ENCODE measurements around the gene NHLH1. TPM values are rescaled to one million over a fixed set of nuclear protein-coding genes. Genes with fewer than 3 reads are reported as not detected.

Gene NHLH1
- total RNA-seq, 1 experiment from 2014 or later = 0.48 TPM

GRCh38 chr1:160399544-160400222, 32.8 kb downstream of the NHLH1 start:
- Histone ChIP-seq H3K9ac (ENCODE audit: low read length) (no peak overlapping the region), H3K4me1 (ENCODE audit: low read length) (no peaks in the 10 kb centered on the region), H2AFZ (ENCODE audit: low read length) (no peak overlapping the region), H3K79me2 (ENCODE audit: low read length) (no peaks in the 10 kb centered on the region), H4K20me1 (ENCODE audit: insufficient read depth, low read depth, low read length) (no peaks in the 10 kb centered on the region), H3K36me3 (ENCODE audit: insufficient read depth, low read length) (no peaks in the 10 kb centered on the region), H3K4me3 (ENCODE audit: low read length) (no peak overlapping the region), H3K27ac (ENCODE audit: low read length) (no peak overlapping the region), H3K27me3 (ENCODE audit: low read length) (no peaks in the 10 kb centered on the region), H3K9me3 (ENCODE audit: low read length) (no peaks in the 10 kb centered on the region), H3K4me2 (ENCODE audit: low read depth, low read length, poor library complexity, severe bottlenecking) (no peak overlapping the region), H3K9me2 (replicated peaks; ENCODE audit: insufficient read depth, low read length) (no peaks in the 10 kb centered on the region)
- DNase-seq = peak; percentile 19

GRCh38 chr1:160400223-160400645, 33.4 kb downstream of the NHLH1 start, which contains the start of gene VANGL2:
Gene VANGL2 (plus strand): TSS chr1:160400564. CDS start chr1:160415838, 15,274 bp downstream.
- DNase-seq = no peak
- H3K27me3 ChIP-seq (ENCODE audit: low read length) = no peaks in the 10 kb centered on the region
- no peaks in the 10 kb centered on the region for H3K36me3 ChIP-seq (ENCODE audit: insufficient read depth, low read length)
- no peak within 1 kb of the TSS for H3K9ac ChIP-seq (ENCODE audit: low read length)
- H2AFZ ChIP-seq (ENCODE audit: low read length) = no peak within 1 kb of the TSS
- H3K9me3 ChIP-seq (ENCODE audit: low read length) = no peaks in the 10 kb centered on the region
- H4K20me1 ChIP-seq (ENCODE audit: insufficient read depth, low read depth, low read length) = no peaks in the 10 kb centered on the region
- H3K4me2 ChIP-seq (ENCODE audit: low read depth, low read length, poor library complexity, severe bottlenecking) = no peak within 1 kb of the TSS
- H3K27ac ChIP-seq (ENCODE audit: low read length) = no peak within 1 kb of the TSS
- no peaks in the 10 kb centered on the region for H3K9me2 ChIP-seq (replicated peaks; ENCODE audit: insufficient read depth, low read length)
- H3K4me3 ChIP-seq (ENCODE audit: low read length) = no peak within 1 kb of the TSS
- H3K4me1 ChIP-seq (ENCODE audit: low read length) = no peaks in the 10 kb centered on the region
- H3K79me2 ChIP-seq (ENCODE audit: low read length) = no peaks in the 10 kb centered on the region

GRCh38 chr1:160400646-160401486, 34.0 kb downstream of the NHLH1 start:
- DNase-seq = peak; percentile 37
- Histone ChIP-seq H3K4me2 (ENCODE audit: low read depth, low read length, poor library complexity, severe bottlenecking) (no peak overlapping the region), H3K36me3 (ENCODE audit: insufficient read depth, low read length) (no peaks in the 10 kb centered on the region), H3K27ac (ENCODE audit: low read length) (no peak overlapping the region), H3K9me2 (replicated peaks; ENCODE audit: insufficient read depth, low read length) (no peaks in the 10 kb centered on the region), H3K4me1 (ENCODE audit: low read length) (no peaks in the 10 kb centered on the region), H3K9ac (ENCODE audit: low read length) (no peak overlapping the region), H3K27me3 (ENCODE audit: low read length) (no peaks in the 10 kb centered on the region), H3K79me2 (ENCODE audit: low read length) (no peaks in the 10 kb centered on the region), H4K20me1 (ENCODE audit: insufficient read depth, low read depth, low read length) (no peaks in the 10 kb centered on the region), H2AFZ (ENCODE audit: low read length) (no peak overlapping the region), H3K4me3 (ENCODE audit: low read length) (no peak overlapping the region), H3K9me3 (ENCODE audit: low read length) (no peaks in the 10 kb centered on the region)

- H3K4me1 ChIP-seq (ENCODE audit: low read length) = no peaks in the 10 kb centered on the region
- no peaks in the 10 kb centered on the region for H3K79me2 ChIP-seq (ENCODE audit: low read length)
- H3K36me3 ChIP-seq (ENCODE audit: insufficient read depth, low read length) = no peaks in the 10 kb centered on the region
- no peaks in the 10 kb centered on the region for H3K27me3 ChIP-seq (ENCODE audit: low read length)
- H3K9ac ChIP-seq (ENCODE audit: low read length) = no peak overlapping the region
- peak; percentile 34 for DNase-seq
- H3K4me2 ChIP-seq (ENCODE audit: low read depth, low read length, poor library complexity, severe bottlenecking) = no peak overlapping the region
- no peaks in the 10 kb centered on the region for H3K9me3 ChIP-seq (ENCODE audit: low read length)
- H3K27ac ChIP-seq (ENCODE audit: low read length) = no peak overlapping the region
- H3K4me3 ChIP-seq (ENCODE audit: low read length) = no peak overlapping the region
- H3K9me2 ChIP-seq (replicated peaks; ENCODE audit: insufficient read depth, low read length) = no peaks in the 10 kb centered on the region
- no peaks in the 10 kb centered on the region for H4K20me1 ChIP-seq (ENCODE audit: insufficient read depth, low read depth, low read length)
- H2AFZ ChIP-seq (ENCODE audit: low read length) = no peak overlapping the region
Measured at GRCh38 chr1:160401487-160401805, 34.6 kb downstream of the NHLH1 start.

- H3K36me3 ChIP-seq (ENCODE audit: insufficient read depth, low read length) = no peaks in the 10 kb centered on the region
- peak; percentile 37 for DNase-seq
- H3K79me2 ChIP-seq (ENCODE audit: low read length) = no peaks in the 10 kb centered on the region
- H3K9me3 ChIP-seq (ENCODE audit: low read length) = no peaks in the 10 kb centered on the region
- H3K9me2 ChIP-seq (replicated peaks; ENCODE audit: insufficient read depth, low read length) = no peaks in the 10 kb centered on the region
- no peaks in the 10 kb centered on the region for H3K27me3 ChIP-seq (ENCODE audit: low read length)
- H2AFZ ChIP-seq (ENCODE audit: low read length) = no peak overlapping the region
- no peaks in the 10 kb centered on the region for H3K4me1 ChIP-seq (ENCODE audit: low read length)
- H4K20me1 ChIP-seq (ENCODE audit: insufficient read depth, low read depth, low read length) = no peaks in the 10 kb centered on the region
- no peak overlapping the region for H3K4me3 ChIP-seq (ENCODE audit: low read length)
- H3K9ac ChIP-seq (ENCODE audit: low read length) = no peak overlapping the region
- no peak overlapping the region for H3K27ac ChIP-seq (ENCODE audit: low read length)
- H3K4me2 ChIP-seq (ENCODE audit: low read depth, low read length, poor library complexity, severe bottlenecking) = no peak overlapping the region
Measured at GRCh38 chr1:160402001-160402795, 35.3 kb downstream of the NHLH1 start.

- H2AFZ ChIP-seq (ENCODE audit: low read length) = no peak overlapping the region
- H3K4me3 ChIP-seq (ENCODE audit: low read length) = no peak overlapping the region
- H3K9me3 ChIP-seq (ENCODE audit: low read length) = no peaks in the 10 kb centered on the region
- no peak overlapping the region for H3K4me2 ChIP-seq (ENCODE audit: low read depth, low read length, poor library complexity, severe bottlenecking)
- no peak overlapping the region for H3K27ac ChIP-seq (ENCODE audit: low read length)
- DNase-seq = peak; percentile 29
- no peaks in the 10 kb centered on the region for H3K4me1 ChIP-seq (ENCODE audit: low read length)
- H3K27me3 ChIP-seq (ENCODE audit: low read length) = no peaks in the 10 kb centered on the region
- H3K9ac ChIP-seq (ENCODE audit: low read length) = no peak overlapping the region
- no peaks in the 10 kb centered on the region for H3K79me2 ChIP-seq (ENCODE audit: low read length)
- no peaks in the 10 kb centered on the region for H3K9me2 ChIP-seq (replicated peaks; ENCODE audit: insufficient read depth, low read length)
- H4K20me1 ChIP-seq (ENCODE audit: insufficient read depth, low read depth, low read length) = no peaks in the 10 kb centered on the region
- H3K36me3 ChIP-seq (ENCODE audit: insufficient read depth, low read length) = no peaks in the 10 kb centered on the region
Measured at GRCh38 chr1:160403244-160403643, 36.4 kb downstream of the NHLH1 start.

- Histone ChIP-seq H3K4me1 (ENCODE audit: low read length) (no peaks in the 10 kb centered on the region), H2AFZ (ENCODE audit: low read length) (no peak overlapping the region), H3K27me3 (ENCODE audit: low read length) (no peaks in the 10 kb centered on the region), H4K20me1 (ENCODE audit: insufficient read depth, low read depth, low read length) (no peaks in the 10 kb centered on the region), H3K9me3 (ENCODE audit: low read length) (no peaks in the 10 kb centered on the region), H3K79me2 (ENCODE audit: low read length) (no peaks in the 10 kb centered on the region), H3K4me3 (ENCODE audit: low read length) (no peak overlapping the region), H3K27ac (ENCODE audit: low read length) (no peak overlapping the region), H3K9ac (ENCODE audit: low read length) (no peak overlapping the region), H3K9me2 (replicated peaks; ENCODE audit: insufficient read depth, low read length) (no peaks in the 10 kb centered on the region), H3K4me2 (ENCODE audit: low read depth, low read length, poor library complexity, severe bottlenecking) (no peak overlapping the region), H3K36me3 (ENCODE audit: insufficient read depth, low read length) (no peaks in the 10 kb centered on the region)
- no peak for DNase-seq
Measured at GRCh38 chr1:160404094-160404493, 37.2 kb downstream of the NHLH1 start.

- no peak overlapping the region for H3K9ac ChIP-seq (ENCODE audit: low read length)
- H3K36me3 ChIP-seq (ENCODE audit: insufficient read depth, low read length) = no peaks in the 10 kb centered on the region
- no peaks in the 10 kb centered on the region for H4K20me1 ChIP-seq (ENCODE audit: insufficient read depth, low read depth, low read length)
- H3K4me2 ChIP-seq (ENCODE audit: low read depth, low read length, poor library complexity, severe bottlenecking) = no peak overlapping the region
- no peak overlapping the region for H2AFZ ChIP-seq (ENCODE audit: low read length)
- H3K79me2 ChIP-seq (ENCODE audit: low read length) = no peaks in the 10 kb centered on the region
- H3K9me2 ChIP-seq (replicated peaks; ENCODE audit: insufficient read depth, low read length) = no peaks in the 10 kb centered on the region
- no peak for DNase-seq
- H3K9me3 ChIP-seq (ENCODE audit: low read length) = no peaks in the 10 kb centered on the region
- H3K27me3 ChIP-seq (ENCODE audit: low read length) = no peaks in the 10 kb centered on the region
- H3K4me3 ChIP-seq (ENCODE audit: low read length) = no peak overlapping the region
- H3K27ac ChIP-seq (ENCODE audit: low read length) = no peak overlapping the region
- H3K4me1 ChIP-seq (ENCODE audit: low read length) = no peaks in the 10 kb centered on the region
Measured at GRCh38 chr1:160405331-160405877, 38.5 kb downstream of the NHLH1 start.
